Measurements from ENCODE around the gene KRTAP4-8.
"Not testable (repeated sequence)": the region's sequence is repeated elsewhere in the genome, so short reads cannot be mapped to it uniquely, and the experiment has no call there.

The KRTAP4-8 gene

GRCh38 chr17:41127371-41127770, 29.4 kb upstream of the KRTAP4-8 start:
- no CpG with 5 or more reads among the region's 1 CpG for WGBS
- no peak overlapping the region for H3K18ac ChIP-seq (ENCODE audit: low read depth in 1 of 2, low read length in 2 of 2)
- no peak for DNase-seq
- H3K36me3 ChIP-seq (ENCODE audit: control insufficient read depth in 1 of 2, insufficient read depth in 2 of 2, low read depth in 1 of 2, low read length in 2 of 2), result no peaks in the 10 kb centered on the region
- H2BK15ac ChIP-seq (ENCODE audit: low read depth, poor library complexity, severe bottlenecking), result no peak overlapping the region
- H3K4me3 ChIP-seq (ENCODE audit: insufficient read depth in 1 of 2, low read depth in 1 of 2, low read length in 2 of 2), result no peak overlapping the region
- H3K4me1 ChIP-seq (ENCODE audit: control insufficient read depth, insufficient read depth, low read depth, low read length), result peaks cover 2% of the 10 kb centered on the region
- H3K4me2 ChIP-seq (ENCODE audit: low read length, poor library complexity, severe bottlenecking), result no peak overlapping the region
- H3K9ac ChIP-seq (ENCODE audit: low read length), result no peak overlapping the region
- no peak overlapping the region for H2BK120ac ChIP-seq (ENCODE audit: low read depth, low read length)
- H3K27ac ChIP-seq (ENCODE audit: low read length, poor library complexity, severe bottlenecking), result no peak overlapping the region
- no peak overlapping the region for H2AK5ac ChIP-seq (ENCODE audit: low read length, severe bottlenecking)
- H3K14ac ChIP-seq (ENCODE audit: low read length in 2 of 2), result no peak overlapping the region
- no peak overlapping the region for H3K23ac ChIP-seq (ENCODE audit: low read length in 2 of 2)
- no peaks in the 10 kb centered on the region for H3K9me3 ChIP-seq (ENCODE audit: control insufficient read depth, low read length)
- no peak overlapping the region for H2BK5ac ChIP-seq (ENCODE audit: low read depth, low read length, poor library complexity, severe bottlenecking)
- H4K8ac ChIP-seq (ENCODE audit: low read length), result no peak overlapping the region
- H3K4ac ChIP-seq (ENCODE audit: low read depth in 1 of 2, low read length in 2 of 2), result no peak overlapping the region
- no peak overlapping the region for H4K91ac ChIP-seq (ENCODE audit: low read length)
- H2AFZ ChIP-seq (ENCODE audit: low read depth, low read length), result no peak overlapping the region
- no peaks in the 10 kb centered on the region for H3K27me3 ChIP-seq (ENCODE audit: control insufficient read depth in 1 of 2, insufficient read depth in 1 of 2, low read length in 2 of 2)
- no peaks in the 10 kb centered on the region for H3K79me1 ChIP-seq (replicated peaks; ENCODE audit: low read length, poor library complexity, severe bottlenecking)
- H2BK12ac ChIP-seq (ENCODE audit: low read length in 2 of 2), result no peak overlapping the region

- Histone ChIP-seq H3K27me3 (ENCODE audit: control insufficient read depth in 1 of 2, insufficient read depth in 1 of 2, low read length in 2 of 2) (no peaks in the 10 kb centered on the region), H2BK5ac (ENCODE audit: low read depth, low read length, poor library complexity, severe bottlenecking) (no peak overlapping the region), H2BK120ac (ENCODE audit: low read depth, low read length) (no peak overlapping the region), H2BK15ac (ENCODE audit: low read depth, poor library complexity, severe bottlenecking) (no peak overlapping the region), H2AFZ (ENCODE audit: low read depth, low read length) (no peak overlapping the region), H3K4ac (ENCODE audit: low read depth in 1 of 2, low read length in 2 of 2) (no peak overlapping the region), H4K8ac (ENCODE audit: low read length) (no peak overlapping the region), H3K14ac (ENCODE audit: low read length in 2 of 2) (no peak overlapping the region), H3K4me1 (ENCODE audit: control insufficient read depth, insufficient read depth, low read depth, low read length) (peaks cover 2% of the 10 kb centered on the region), H4K91ac (ENCODE audit: low read length) (no peak overlapping the region), H3K18ac (ENCODE audit: low read depth in 1 of 2, low read length in 2 of 2) (no peak overlapping the region), H3K9ac (ENCODE audit: low read length) (no peak overlapping the region), H3K4me3 (ENCODE audit: insufficient read depth in 1 of 2, low read depth in 1 of 2, low read length in 2 of 2) (no peak overlapping the region), H3K36me3 (ENCODE audit: control insufficient read depth in 1 of 2, insufficient read depth in 2 of 2, low read depth in 1 of 2, low read length in 2 of 2) (no peaks in the 10 kb centered on the region), H3K23ac (ENCODE audit: low read length in 2 of 2) (no peak overlapping the region), H3K79me1 (replicated peaks; ENCODE audit: low read length, poor library complexity, severe bottlenecking) (no peaks in the 10 kb centered on the region), H3K27ac (ENCODE audit: low read length, poor library complexity, severe bottlenecking) (no peak overlapping the region), H2AK5ac (ENCODE audit: low read length, severe bottlenecking) (no peak overlapping the region), H2BK12ac (ENCODE audit: low read length in 2 of 2) (no peak overlapping the region), H3K4me2 (ENCODE audit: low read length, poor library complexity, severe bottlenecking) (no peak overlapping the region), H3K9me3 (ENCODE audit: control insufficient read depth, low read length) (no peaks in the 10 kb centered on the region)
- WGBS, result no CpG with 5 or more reads among the region's 3 CpGs
- no peak for DNase-seq
Observed at GRCh38 chr17:41126412-41126811, 28.5 kb upstream of the KRTAP4-8 start.

- H2BK12ac ChIP-seq (ENCODE audit: low read length in 2 of 2), result no peak overlapping the region
- H2AK5ac ChIP-seq (ENCODE audit: low read length, severe bottlenecking), result no peak overlapping the region
- H3K9me3 ChIP-seq (ENCODE audit: control insufficient read depth, low read length), result no peaks in the 10 kb centered on the region
- no peak overlapping the region for H4K8ac ChIP-seq (ENCODE audit: low read length)
- H2BK120ac ChIP-seq (ENCODE audit: low read depth, low read length), result no peak overlapping the region
- no peak overlapping the region for H3K4me3 ChIP-seq (ENCODE audit: insufficient read depth in 1 of 2, low read depth in 1 of 2, low read length in 2 of 2)
- DNase-seq, result no peak
- H3K4me2 ChIP-seq (ENCODE audit: low read length, poor library complexity, severe bottlenecking), result no peak overlapping the region
- no peaks in the 10 kb centered on the region for H3K36me3 ChIP-seq (ENCODE audit: control insufficient read depth in 1 of 2, insufficient read depth in 2 of 2, low read depth in 1 of 2, low read length in 2 of 2)
- no peak overlapping the region for H3K9ac ChIP-seq (ENCODE audit: low read length)
- H3K27ac ChIP-seq (ENCODE audit: low read length, poor library complexity, severe bottlenecking), result no peak overlapping the region
- 78% methylated on average over 1 of the region's 2 CpGs for WGBS
- H2BK5ac ChIP-seq (ENCODE audit: low read depth, low read length, poor library complexity, severe bottlenecking), result no peak overlapping the region
- no peak overlapping the region for H2BK15ac ChIP-seq (ENCODE audit: low read depth, poor library complexity, severe bottlenecking)
- no peak overlapping the region for H3K23ac ChIP-seq (ENCODE audit: low read length in 2 of 2)
- no peak overlapping the region for H3K18ac ChIP-seq (ENCODE audit: low read depth in 1 of 2, low read length in 2 of 2)
- no peak overlapping the region for H3K4ac ChIP-seq (ENCODE audit: low read depth in 1 of 2, low read length in 2 of 2)
- H3K79me1 ChIP-seq (replicated peaks; ENCODE audit: low read length, poor library complexity, severe bottlenecking), result no peaks in the 10 kb centered on the region
- no peaks in the 10 kb centered on the region for H3K27me3 ChIP-seq (ENCODE audit: control insufficient read depth in 1 of 2, insufficient read depth in 1 of 2, low read length in 2 of 2)
- H3K14ac ChIP-seq (ENCODE audit: low read length in 2 of 2), result no peak overlapping the region
- H2AFZ ChIP-seq (ENCODE audit: low read depth, low read length), result no peak overlapping the region
- no peak overlapping the region for H4K91ac ChIP-seq (ENCODE audit: low read length)
- H3K4me1 ChIP-seq (ENCODE audit: control insufficient read depth, insufficient read depth, low read depth, low read length), result peaks cover 2% of the 10 kb centered on the region
Observed at GRCh38 chr17:41125064-41125463, 27.1 kb upstream of the KRTAP4-8 start.

DNA sequence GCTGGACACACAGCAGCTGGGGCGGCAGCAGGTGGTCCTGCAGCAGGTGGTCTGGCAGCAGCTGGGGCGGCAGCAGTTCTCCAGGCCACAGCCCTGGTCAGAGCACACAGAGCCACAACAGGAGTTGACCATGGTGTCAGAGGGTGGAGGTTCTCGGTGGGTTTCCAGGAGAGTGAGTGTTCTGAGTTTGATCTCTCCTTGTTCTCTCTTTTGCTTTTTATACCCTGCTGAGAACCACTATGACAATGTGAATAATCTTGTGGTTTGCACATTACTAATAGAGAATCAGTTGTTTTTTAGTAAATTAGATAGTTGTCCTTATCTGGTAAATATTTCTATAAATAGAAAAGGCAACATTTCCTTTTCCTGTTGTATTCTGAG, 26.0 kb upstream of the KRTAP4-8 start, which contains the start of gene KRTAP4-12:
Gene KRTAP4-12, minus strand, starts transcription at position 192 of the 381 bp plus-strand sequence. Its CDS starts 60 bp downstream, at position 132.
- not testable (repeated sequence) for H2BK120ac ChIP-seq (ENCODE audit: low read depth, low read length); H3K27me3 ChIP-seq (ENCODE audit: control insufficient read depth in 1 of 2, insufficient read depth in 1 of 2, low read length in 2 of 2); H2BK12ac ChIP-seq (ENCODE audit: low read length in 2 of 2); H3K27ac ChIP-seq (ENCODE audit: low read length, poor library complexity, severe bottlenecking); H3K4me1 ChIP-seq (ENCODE audit: control insufficient read depth, insufficient read depth, low read depth, low read length); H2AFZ ChIP-seq (ENCODE audit: low read depth, low read length); H3K14ac ChIP-seq (ENCODE audit: low read length in 2 of 2); H2BK5ac ChIP-seq (ENCODE audit: low read depth, low read length, poor library complexity, severe bottlenecking); H3K18ac ChIP-seq (ENCODE audit: low read depth in 1 of 2, low read length in 2 of 2); H4K91ac ChIP-seq (ENCODE audit: low read length); H3K9ac ChIP-seq (ENCODE audit: low read length); H3K36me3 ChIP-seq (ENCODE audit: control insufficient read depth in 1 of 2, insufficient read depth in 2 of 2, low read depth in 1 of 2, low read length in 2 of 2); H4K8ac ChIP-seq (ENCODE audit: low read length); H3K23ac ChIP-seq (ENCODE audit: low read length in 2 of 2); H3K4me3 ChIP-seq (ENCODE audit: insufficient read depth in 1 of 2, low read depth in 1 of 2, low read length in 2 of 2); H3K9me3 ChIP-seq (ENCODE audit: control insufficient read depth, low read length); H2BK15ac ChIP-seq (ENCODE audit: low read depth, poor library complexity, severe bottlenecking); H3K4me2 ChIP-seq (ENCODE audit: low read length, poor library complexity, severe bottlenecking); H3K79me1 ChIP-seq (replicated peaks; ENCODE audit: low read length, poor library complexity, severe bottlenecking); H3K4ac ChIP-seq (ENCODE audit: low read depth in 1 of 2, low read length in 2 of 2); H2AK5ac ChIP-seq (ENCODE audit: low read length, severe bottlenecking); DNase-seq
- 88% methylated on average over 2 of the region's 3 CpGs for WGBS

All from mesenchymal stem cell (in vitro differentiated cells and primary cell).